Tibial nerve (tissue), 4 donors: ENCODE data around the gene MCC. TPM values are rescaled to one million over a fixed set of nuclear protein-coding genes. Genes with fewer than 3 reads are reported as not detected.

Experiments
- DNase-seq, 2 donors: peaks; one replicate each; pipeline ENCODE4 v3.0.0-alpha.2; 2019; ENCODE audit warnings: low spot score in 2 of 2
- H3K27ac ChIP-seq, 4 donors: fragments of 200-600 bp; sonication (generic) in 3 of 4; one replicate each; pipeline ENCODE4 v1.5.1; 2017 to 2019; ENCODE audit warnings: mild to moderate bottlenecking in 1 of 4
- H3K27me3 ChIP-seq, 2 donors: fragments of 200-600 bp; sonication (generic) in 1 of 2; one replicate each; pipeline versions ENCODE4 v1.5.1 to v1.6.0; 2017 to 2019
- H3K36me3 ChIP-seq, 3 donors: fragments of 200-600 bp; sonication (generic); one replicate each; pipeline ENCODE4 v1.5.1; 2018 to 2019
- H3K4me1 ChIP-seq, 4 donors: fragments of 200-600 bp; sonication (generic) in 3 of 4; one replicate each; pipeline ENCODE4 v1.5.1; 2017 to 2019
- H3K4me3 ChIP-seq, 4 donors: fragments of 200-600 bp; sonication (generic) in 3 of 4; one replicate each; pipeline ENCODE4 v1.5.1; 2017 to 2019; ENCODE audit warnings: mild to moderate bottlenecking in 1 of 4, moderate library complexity in 1 of 4
- H3K9me3 ChIP-seq, 4 donors: fragments of 200-600 bp; sonication (generic) in 3 of 4; one replicate each; pipeline ENCODE4 v1.5.1; 2017 to 2019
- EP300 ChIP-seq, 2 donors: sonication (generic); formaldehyde crosslinking; IDR thresholded peaks; one replicate each; pipeline ENCODE4 v1.6.1; 2017; ENCODE audit warnings: antibody characterized with exemption in 2 of 2, mild to moderate bottlenecking in 1 of 2
- POLR2A ChIP-seq, 2 donors: fragments of 450-650 bp; IDR thresholded peaks; one replicate each; pipeline ENCODE4 v1.6.1; 2017; ENCODE audit warnings: antibody characterized with exemption in 2 of 2, mild to moderate bottlenecking in 2 of 2, moderate library complexity in 2 of 2
- WGBS, 2 donors: methylation state at CpG; one replicate each; pipeline ENCODE4 v1.1.5; 2018; 5-methylcytosine and 5-hydroxymethylcytosine counted together
- total RNA-seq, 4 donors: library from RNA; depleted of rRNA; stranded (reverse); fragments of >200 nt; gene quantifications; one replicate each; pipeline ENCODE4 v1.1.0, GENCODE V29; 2016
- TF ChIP-seq, protein P1 (sequence below), 5 experiments: fragments of 200-600 bp in 3 of 5; fragments of 450-650 bp in 2 of 5; sonication (generic) in 3 of 5; IDR thresholded peaks; one replicate each; pipeline ENCODE4 v1.5.1; 2016 to 2019; ENCODE audit warnings: antibody characterized with exemption in 5 of 5, mild to moderate bottlenecking in 3 of 5, moderate library complexity in 2 of 5

MCC gene
- total RNA-seq, 4 donors from 2014 or later, result 55.5 to 122 (median 80.9) TPM

DNA sequence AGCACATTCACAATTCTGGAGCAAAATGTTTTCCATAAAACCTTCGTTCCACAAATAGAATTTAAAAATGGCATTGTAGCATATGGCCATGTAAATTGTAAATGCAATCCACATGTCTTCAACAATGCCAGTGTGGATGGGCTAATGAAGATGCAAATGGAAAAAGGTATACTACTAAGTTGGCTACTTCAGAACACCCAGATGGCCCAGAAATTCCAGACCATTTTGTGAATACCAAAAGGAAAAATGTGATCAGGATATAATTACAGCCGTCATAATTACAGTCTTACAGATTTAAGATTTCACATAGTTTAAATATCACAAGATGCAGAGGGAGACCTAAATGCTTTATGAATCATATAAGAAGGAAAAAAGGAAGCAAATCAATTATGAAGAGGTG is 170.6 kb downstream of the MCC start:
- no peaks in the 10 kb centered on the region for H3K36me3 ChIP-seq
- H3K4me1 ChIP-seq, result peaks cover 0 to 15% (median 0%) of the 10 kb centered on the region in 4 donors
- no peak overlapping the region for H3K4me3 ChIP-seq
- H3K27ac ChIP-seq, result no peak overlapping the region
- no peak for DNase-seq
- 91 to 95% methylated on average over 2 of the region's 2 CpGs for WGBS, 2 donors
- TF ChIP-seq EP300 (IDR thresholded peaks at IDR 0.05) (no peak), POLR2A (IDR thresholded peaks at IDR 0.05) (no peak)
- TF ChIP-seq, protein P1, sequence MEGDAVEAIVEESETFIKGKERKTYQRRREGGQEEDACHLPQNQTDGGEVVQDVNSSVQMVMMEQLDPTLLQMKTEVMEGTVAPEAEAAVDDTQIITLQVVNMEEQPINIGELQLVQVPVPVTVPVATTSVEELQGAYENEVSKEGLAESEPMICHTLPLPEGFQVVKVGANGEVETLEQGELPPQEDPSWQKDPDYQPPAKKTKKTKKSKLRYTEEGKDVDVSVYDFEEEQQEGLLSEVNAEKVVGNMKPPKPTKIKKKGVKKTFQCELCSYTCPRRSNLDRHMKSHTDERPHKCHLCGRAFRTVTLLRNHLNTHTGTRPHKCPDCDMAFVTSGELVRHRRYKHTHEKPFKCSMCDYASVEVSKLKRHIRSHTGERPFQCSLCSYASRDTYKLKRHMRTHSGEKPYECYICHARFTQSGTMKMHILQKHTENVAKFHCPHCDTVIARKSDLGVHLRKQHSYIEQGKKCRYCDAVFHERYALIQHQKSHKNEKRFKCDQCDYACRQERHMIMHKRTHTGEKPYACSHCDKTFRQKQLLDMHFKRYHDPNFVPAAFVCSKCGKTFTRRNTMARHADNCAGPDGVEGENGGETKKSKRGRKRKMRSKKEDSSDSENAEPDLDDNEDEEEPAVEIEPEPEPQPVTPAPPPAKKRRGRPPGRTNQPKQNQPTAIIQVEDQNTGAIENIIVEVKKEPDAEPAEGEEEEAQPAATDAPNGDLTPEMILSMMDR (IDR thresholded peaks at IDR 0.05), result no peak
- no peaks in the 10 kb centered on the region for H3K27me3 ChIP-seq
- H3K9me3 ChIP-seq, result no peaks in the 10 kb centered on the region

DNA sequence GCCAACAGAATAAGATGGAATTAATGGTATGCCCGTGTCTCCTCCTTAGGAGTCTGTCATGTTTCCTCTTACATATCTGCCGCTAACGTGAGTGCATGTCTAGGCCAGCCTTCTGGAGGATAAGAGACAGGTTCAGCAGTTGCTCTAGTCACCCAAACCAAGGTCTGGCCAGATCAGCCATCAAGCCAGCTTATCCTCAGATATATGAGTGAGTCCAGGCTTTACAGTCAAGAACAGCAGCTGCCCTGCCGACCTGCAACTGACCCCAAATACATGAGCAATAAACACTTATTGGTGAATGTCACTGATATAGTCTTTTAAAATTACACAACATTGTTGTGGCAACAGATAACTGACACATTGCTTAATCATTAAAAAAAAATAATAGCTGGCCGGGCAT is 177.0 kb downstream of the MCC start:
- Histone ChIP-seq H3K4me3 (no peak overlapping the region), H3K4me1 (no peaks in the 10 kb centered on the region), H3K27ac (no peak overlapping the region), H3K36me3 (no peaks in the 10 kb centered on the region), H3K9me3 (no peaks in the 10 kb centered on the region), H3K27me3 (no peaks in the 10 kb centered on the region)
- TF ChIP-seq, protein P1 (IDR thresholded peaks at IDR 0.05), result no peak
- TF ChIP-seq EP300 (IDR thresholded peaks at IDR 0.05), result no peak
- TF ChIP-seq POLR2A (IDR thresholded peaks at IDR 0.05), result no peak
- no peak for DNase-seq
- 84 to 89% methylated on average over 5 of the region's 5 CpGs for WGBS, 2 donors

DNA sequence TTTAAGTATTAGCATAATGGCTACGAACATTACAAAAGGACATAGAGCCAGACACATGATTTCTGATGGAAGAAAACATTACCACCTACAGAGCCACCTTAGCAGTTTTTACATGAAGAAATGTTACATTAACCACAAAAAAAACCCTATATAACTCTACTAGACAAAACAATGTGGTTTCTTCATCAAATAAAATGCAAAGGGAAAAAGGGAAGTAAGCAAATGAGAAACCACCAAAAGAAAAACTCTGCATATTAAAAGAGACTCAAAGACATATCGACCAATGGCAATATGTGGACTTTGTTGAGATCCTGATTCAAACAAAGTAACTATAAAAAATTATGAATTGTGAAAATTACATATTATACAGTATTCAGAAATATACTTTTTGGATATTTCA is 186.1 kb downstream of the MCC start:
- Histone ChIP-seq H3K27ac (no peak overlapping the region), H3K9me3 (no peaks in the 10 kb centered on the region), H3K27me3 (no peaks in the 10 kb centered on the region), H3K4me1 (peaks cover 0 to under 1% (median 0%) of the 10 kb centered on the region in 4 donors), H3K36me3 (no peaks in the 10 kb centered on the region), H3K4me3 (no peak overlapping the region)
- no peak for TF ChIP-seq EP300 (IDR thresholded peaks at IDR 0.05)
- no peak for TF ChIP-seq POLR2A (IDR thresholded peaks at IDR 0.05)
- TF ChIP-seq, protein P1 (IDR thresholded peaks at IDR 0.05), result no peak
- DNase-seq, result no peak
- 89 to 90% methylated on average over 2 of the region's 2 CpGs for WGBS, 2 donors

DNA sequence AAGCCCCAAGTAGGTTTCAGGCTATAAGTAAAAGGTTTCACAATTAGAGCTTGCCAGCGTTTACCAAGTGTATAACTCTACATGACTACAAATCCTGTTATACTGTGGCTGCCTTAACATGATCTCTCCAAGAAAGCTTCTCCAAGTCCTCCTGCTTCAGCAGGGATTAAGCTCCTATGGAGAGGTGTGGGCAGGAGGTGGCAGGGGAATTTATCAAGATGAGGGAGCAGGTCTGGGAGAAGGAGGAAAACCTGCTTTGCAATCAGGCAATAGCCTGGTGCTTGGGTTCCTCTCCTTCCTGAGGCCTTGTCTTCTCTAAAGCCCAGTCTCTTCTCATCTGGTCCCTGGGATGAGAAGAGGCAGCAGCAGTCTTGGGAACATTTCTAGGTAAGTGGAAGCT is 188.7 kb downstream of the MCC start:
- no peaks in the 10 kb centered on the region for H3K9me3 ChIP-seq
- H3K27ac ChIP-seq, result no peak overlapping the region
- peaks cover 0 to 11% (median 4%) of the 10 kb centered on the region in 4 donors for H3K4me1 ChIP-seq
- DNase-seq, result no peak
- TF ChIP-seq, protein P1 (IDR thresholded peaks at IDR 0.05), result no peak
- TF ChIP-seq EP300 (IDR thresholded peaks at IDR 0.05) (no peak), POLR2A (IDR thresholded peaks at IDR 0.05) (no peak)
- H3K27me3 ChIP-seq, result no peaks in the 10 kb centered on the region
- no peaks in the 10 kb centered on the region for H3K36me3 ChIP-seq
- H3K4me3 ChIP-seq, result no peak overlapping the region
- 86 to 100% methylated on average over 1 of the region's 1 CpG for WGBS, 2 donors

DNA sequence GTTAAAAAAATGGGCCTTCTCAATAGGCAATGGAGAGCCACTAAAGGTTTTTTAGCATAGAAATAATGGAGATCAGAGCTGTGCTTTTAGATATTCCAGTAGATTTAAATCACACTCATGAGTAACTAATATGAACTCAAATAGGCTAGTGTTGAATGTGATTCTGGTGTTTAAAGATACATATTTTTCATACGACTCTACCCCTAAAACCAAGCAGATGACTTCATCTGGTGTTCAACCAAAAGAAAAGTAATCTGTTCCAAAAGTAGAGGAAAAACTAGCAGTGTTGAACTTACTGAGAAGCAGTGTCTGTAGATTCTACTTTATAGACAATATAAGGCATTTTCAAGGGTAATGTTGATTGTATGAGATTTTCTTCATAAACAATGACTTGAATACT is 191.6 kb downstream of the MCC start:
- no peak for DNase-seq
- peaks cover 0 to 27% (median 5%) of the 10 kb centered on the region in 4 donors for H3K4me1 ChIP-seq
- no peak overlapping the region for H3K27ac ChIP-seq
- H3K36me3 ChIP-seq, result no peaks in the 10 kb centered on the region
- no peak overlapping the region for H3K4me3 ChIP-seq
- WGBS, 2 donors, result 42 to 44% methylated on average over 1 of the region's 1 CpG
- TF ChIP-seq EP300 (IDR thresholded peaks at IDR 0.05) (no peak), POLR2A (IDR thresholded peaks at IDR 0.05) (no peak)
- TF ChIP-seq, protein P1 (IDR thresholded peaks at IDR 0.05), result no peak
- no peaks in the 10 kb centered on the region for H3K27me3 ChIP-seq
- H3K9me3 ChIP-seq, result no peaks in the 10 kb centered on the region
